ENCODE measurements around the gene UBR4.

Gene UBR4

DNA sequence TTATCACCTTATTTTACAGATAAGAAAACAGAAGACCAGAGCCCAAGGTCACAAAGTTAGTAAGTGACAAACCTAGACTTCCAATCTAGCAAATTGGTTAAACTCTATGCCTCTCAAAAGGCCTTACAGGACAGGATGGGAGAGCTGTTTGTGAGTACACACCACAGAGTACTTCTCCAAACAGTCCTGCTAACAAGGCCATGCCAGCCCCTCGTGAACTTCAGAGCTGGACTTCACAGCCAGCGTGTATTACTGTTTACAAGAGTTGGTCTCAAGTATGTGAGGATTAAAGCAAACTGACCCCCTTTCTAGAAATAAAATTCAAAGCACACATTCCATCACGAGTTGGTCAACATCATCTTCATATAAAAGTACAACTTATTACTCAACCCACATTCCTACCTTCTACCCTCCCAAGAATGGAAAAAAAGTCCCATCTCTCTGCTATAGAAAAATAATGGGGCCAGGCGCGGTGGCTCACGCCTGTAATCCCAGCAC lies 19.8 kb upstream of the UBR4 start:
- TF ChIP-seq, protein P1, sequence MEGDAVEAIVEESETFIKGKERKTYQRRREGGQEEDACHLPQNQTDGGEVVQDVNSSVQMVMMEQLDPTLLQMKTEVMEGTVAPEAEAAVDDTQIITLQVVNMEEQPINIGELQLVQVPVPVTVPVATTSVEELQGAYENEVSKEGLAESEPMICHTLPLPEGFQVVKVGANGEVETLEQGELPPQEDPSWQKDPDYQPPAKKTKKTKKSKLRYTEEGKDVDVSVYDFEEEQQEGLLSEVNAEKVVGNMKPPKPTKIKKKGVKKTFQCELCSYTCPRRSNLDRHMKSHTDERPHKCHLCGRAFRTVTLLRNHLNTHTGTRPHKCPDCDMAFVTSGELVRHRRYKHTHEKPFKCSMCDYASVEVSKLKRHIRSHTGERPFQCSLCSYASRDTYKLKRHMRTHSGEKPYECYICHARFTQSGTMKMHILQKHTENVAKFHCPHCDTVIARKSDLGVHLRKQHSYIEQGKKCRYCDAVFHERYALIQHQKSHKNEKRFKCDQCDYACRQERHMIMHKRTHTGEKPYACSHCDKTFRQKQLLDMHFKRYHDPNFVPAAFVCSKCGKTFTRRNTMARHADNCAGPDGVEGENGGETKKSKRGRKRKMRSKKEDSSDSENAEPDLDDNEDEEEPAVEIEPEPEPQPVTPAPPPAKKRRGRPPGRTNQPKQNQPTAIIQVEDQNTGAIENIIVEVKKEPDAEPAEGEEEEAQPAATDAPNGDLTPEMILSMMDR (IDR thresholded peaks at IDR 0.05; ENCODE audit: low read depth, low read length, missing control alignments) = no peak
- no peak overlapping the region for H3K4me3 ChIP-seq (ENCODE audit: low read depth, low read length)
- in situ Hi-C loops (cut with HindIII; ENCODE audit: low sequenced_read_pairs) = no loop called here
- DNase-seq (ENCODE audit: low read depth) = no peak

DNA sequence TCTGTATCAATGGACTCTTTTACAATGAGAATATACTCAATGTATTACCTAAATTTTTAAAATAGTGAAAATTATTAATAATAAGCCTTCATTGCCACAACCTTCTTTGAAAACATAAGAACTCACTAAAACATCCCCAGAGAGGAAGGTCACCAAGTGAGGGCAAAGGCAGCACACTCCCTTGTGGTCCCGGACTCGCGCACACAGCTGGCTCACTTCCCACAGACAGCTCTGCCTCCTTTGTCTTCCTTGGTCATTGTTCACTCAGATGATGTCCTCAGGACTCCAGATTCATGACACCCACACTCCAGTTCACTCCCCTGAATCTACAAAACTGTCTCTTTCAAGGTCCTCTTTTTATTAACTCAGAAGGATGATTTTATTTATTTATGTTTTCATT lies 19.2 kb upstream of the UBR4 start:
- no peak overlapping the region for H3K4me3 ChIP-seq (ENCODE audit: low read depth, low read length)
- in situ Hi-C loops (cut with HindIII; ENCODE audit: low sequenced_read_pairs) = no loop called here
- DNase-seq (ENCODE audit: low read depth) = no peak
- TF ChIP-seq, protein P1 (IDR thresholded peaks at IDR 0.05; ENCODE audit: low read depth, low read length, missing control alignments) = no peak

DNA sequence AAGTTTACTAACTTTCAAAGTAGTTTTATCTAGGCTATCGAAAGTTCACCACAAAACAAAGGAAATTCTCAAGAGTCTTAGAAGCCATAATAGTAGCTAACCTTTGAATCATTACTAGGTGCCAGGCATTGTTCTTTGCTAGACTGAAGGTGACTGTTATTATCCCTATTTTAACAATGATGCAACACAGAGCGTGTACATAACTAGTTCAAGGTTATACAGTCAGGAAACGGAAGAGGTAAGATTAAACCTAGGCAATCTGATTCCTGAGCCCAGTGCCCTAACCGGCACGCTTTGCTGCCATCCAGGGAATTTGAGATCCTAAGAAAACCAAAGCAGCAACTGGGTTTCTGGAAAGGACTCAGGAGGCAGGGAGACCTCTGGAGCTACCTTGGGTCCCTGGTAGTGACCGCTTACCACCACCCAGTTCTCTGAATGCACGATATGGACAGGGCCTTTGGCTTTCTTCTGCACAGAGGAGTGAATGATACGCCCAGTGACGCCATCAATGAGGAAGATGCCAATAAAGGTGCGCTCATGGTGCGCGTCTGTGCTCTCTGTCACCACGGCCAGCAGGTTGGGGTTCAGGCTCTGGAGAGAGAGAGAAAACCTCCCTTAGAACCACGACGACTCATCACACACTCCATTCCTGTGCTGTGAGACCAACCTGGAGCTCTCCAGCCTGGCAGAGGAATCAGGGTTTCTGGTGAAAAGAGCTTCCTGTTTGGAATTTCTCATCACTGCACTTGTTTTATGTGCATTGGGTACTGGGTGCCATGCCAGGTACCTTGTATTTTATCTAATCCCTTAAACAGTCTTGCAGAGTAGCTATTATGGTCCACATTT lies 13.1 kb upstream of the UBR4 start:
- in situ Hi-C loops (cut with HindIII; ENCODE audit: low sequenced_read_pairs) = no loop called here
- H3K4me3 ChIP-seq (ENCODE audit: low read depth, low read length) = no peak overlapping the region
- TF ChIP-seq, protein P1 (IDR thresholded peaks at IDR 0.05; ENCODE audit: low read depth, low read length, missing control alignments) = no peak
- no peak for DNase-seq (ENCODE audit: low read depth)

DNA sequence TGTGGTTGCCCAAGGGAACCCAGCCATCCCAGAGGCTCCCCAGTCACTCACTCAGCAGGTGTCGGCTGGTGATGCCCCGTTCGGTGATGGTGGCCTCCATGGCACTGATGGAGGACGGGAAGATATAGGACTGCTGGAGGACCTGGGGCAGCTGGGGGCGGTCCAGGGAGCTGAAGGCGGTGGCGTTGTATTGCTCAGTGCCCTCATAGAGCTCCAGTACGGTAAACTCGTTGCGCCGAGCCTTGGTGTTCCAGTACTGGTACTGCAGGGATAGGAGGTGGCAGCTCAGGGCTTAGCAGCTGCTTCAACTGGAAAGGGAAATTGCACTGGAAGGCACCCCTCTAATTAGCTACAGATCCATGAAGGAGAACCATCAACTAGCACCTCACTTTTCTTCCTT lies 12.5 kb upstream of the UBR4 start:
- TF ChIP-seq, protein P1 (IDR thresholded peaks at IDR 0.05; ENCODE audit: low read depth, low read length, missing control alignments) = no peak
- in situ Hi-C loops (cut with HindIII; ENCODE audit: low sequenced_read_pairs) = no loop called here
- H3K4me3 ChIP-seq (ENCODE audit: low read depth, low read length) = no peak overlapping the region
- DNase-seq (ENCODE audit: low read depth) = no peak

DNA sequence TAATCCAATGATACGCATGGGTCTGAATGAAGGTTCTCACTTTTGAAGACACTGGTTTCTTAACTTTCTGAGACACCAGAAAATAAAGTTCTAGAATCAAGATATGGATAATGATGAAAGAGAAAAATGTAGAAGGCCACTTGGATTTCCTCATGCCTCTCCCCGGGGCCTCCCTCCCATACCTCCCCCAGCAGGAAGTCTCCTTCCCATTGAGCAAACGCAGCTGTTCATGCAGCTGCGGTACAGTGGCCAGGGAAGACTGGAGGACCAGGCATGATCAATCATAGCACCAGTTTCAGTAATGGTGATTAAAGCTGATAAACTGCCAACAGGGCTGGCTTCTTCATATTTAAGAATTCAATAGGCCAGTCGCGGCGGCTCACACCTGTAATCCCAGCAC lies 10.9 kb upstream of the UBR4 start:
- H3K4me3 ChIP-seq (ENCODE audit: low read depth, low read length) = no peak overlapping the region
- TF ChIP-seq, protein P1 (IDR thresholded peaks at IDR 0.05; ENCODE audit: low read depth, low read length, missing control alignments) = no peak
- in situ Hi-C loops (cut with HindIII; ENCODE audit: low sequenced_read_pairs) = no loop called here
- DNase-seq (ENCODE audit: low read depth) = no peak

DNA sequence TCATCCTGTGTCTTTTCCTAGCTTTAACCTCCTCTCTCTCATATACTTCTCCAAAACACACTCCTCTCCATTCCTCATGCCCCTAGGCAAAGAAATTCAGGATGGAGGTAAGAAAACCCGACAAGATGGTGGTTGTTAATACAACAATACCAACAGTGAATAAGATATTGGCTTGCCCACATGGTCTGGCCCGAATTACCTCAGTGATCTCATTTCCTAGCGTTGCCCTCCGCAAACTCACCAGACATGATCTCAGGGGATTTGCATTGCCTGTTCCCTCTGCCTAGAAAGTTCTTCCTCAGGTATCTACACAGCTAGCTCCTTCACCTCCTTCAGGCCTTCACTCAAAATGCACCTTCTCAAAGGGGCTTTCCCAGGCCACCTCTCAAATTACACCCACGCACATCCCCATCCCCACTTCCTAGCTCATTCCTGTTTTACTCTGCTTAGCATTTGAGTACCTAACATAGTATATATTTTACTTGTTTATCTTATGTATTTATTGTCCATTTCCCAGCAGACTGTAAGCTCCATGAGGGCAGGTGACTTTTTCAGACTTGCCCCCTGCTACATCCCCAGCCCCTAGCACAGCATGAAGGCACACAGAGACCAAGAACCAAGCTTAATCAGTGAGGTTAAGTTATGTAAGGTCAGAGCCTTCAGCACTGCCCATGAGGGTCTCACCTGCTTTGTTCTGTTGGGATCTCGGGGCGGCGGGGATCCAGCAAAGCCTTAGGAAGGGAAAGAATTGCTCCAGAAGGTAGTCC lies 10.2 kb upstream of the UBR4 start:
- no peak overlapping the region for H3K4me3 ChIP-seq (ENCODE audit: low read depth, low read length)
- TF ChIP-seq, protein P1 (IDR thresholded peaks at IDR 0.05; ENCODE audit: low read depth, low read length, missing control alignments) = no peak
- DNase-seq (ENCODE audit: low read depth) = no peak
- in situ Hi-C loops (cut with HindIII; ENCODE audit: low sequenced_read_pairs) = no loop called here
